Mucosa of descending colon (tissue), 3 donors: ENCODE data around the gene MAST4. TPM values are rescaled to one million over a fixed set of nuclear protein-coding genes. Genes with fewer than 3 reads are reported as not detected.

Source experiments
- ATAC-seq: fragments of 200-7000 bp; cut with Tn5 transposase; one replicate; pipeline ENCODE4 v1.9.1; 2020; ENCODE audit warnings: mild to moderate bottlenecking, moderate library complexity
- DNase-seq, 3 donors: peaks; one replicate each; pipeline ENCODE4 v3.0.0-alpha.2; 2020
- H3K36me3 ChIP-seq: fragments of 200-600 bp; one replicate; pipeline ENCODE4 v1.8.0; 2021; ENCODE audit warnings: low read depth, mild to moderate bottlenecking
- H3K4me1 ChIP-seq: fragments of 200-600 bp; one replicate; pipeline ENCODE4 v1.8.0; 2021; ENCODE audit warnings: low read depth, mild to moderate bottlenecking
- H3K4me3 ChIP-seq: fragments of 200-600 bp; one replicate; pipeline ENCODE4 v1.8.0; 2021; ENCODE audit warnings: mild to moderate bottlenecking
- H3K9me3 ChIP-seq: fragments of 200-600 bp; one replicate; pipeline ENCODE4 v1.8.0; 2021; ENCODE audit warnings: mild to moderate bottlenecking
- CTCF ChIP-seq: fragments of 200-600 bp; IDR thresholded peaks from one replicate; pipeline ENCODE4 v1.8.0; 2022; ENCODE audit warnings: antibody characterized with exemption, mild to moderate bottlenecking
- intact Hi-C, 2 donors: fragments of 100-400 bp; cut with DNase I in 1 of 2; cut with micrococcal nuclease in 1 of 2; formaldehyde crosslinking; loops; one replicate each; pipeline versions ENCODE4 v1.11.0 to v1.11.1; 2022; cut with DNase I, micrococcal nuclease
- total RNA-seq, 3 donors: library from RNA; stranded (reverse); fragmentation: NEBNext Ultra II Directional in 2 of 3; extraction: Animal tissue kit (Norgen Biotek cat#: 25700) in 2 of 3; gene quantifications; one replicate each; pipeline versions ENCODE4 v1.2.1 to v1.2.4, GENCODE V29; 2021 to 2023
- donor health status: DM: no; HTN: no; CAD: no; lungs with moderate emphysema.
- donor health status: DM: no; HTN: no; CAD: no.
- donor health status: DM: no; HTN: yes; CAD: no.

The MAST4 gene
- total RNA-seq, 3 donors from 2014 or later: 16.2 to 34.0 (median 22.5) TPM

GRCh38 chr5:66829826-66830225 lies 233.6 kb downstream of the MAST4 start:
- Histone ChIP-seq H3K9me3 (no peaks in the 10 kb centered on the region), H3K4me3 (no peak overlapping the region), H3K36me3 (no peaks in the 10 kb centered on the region), H3K4me1 (peaks cover 8% of the 10 kb centered on the region)
- intact Hi-C loops: no loop called here
- ATAC-seq (no peak), DNase-seq (no peak)
- no peak for TF ChIP-seq CTCF

DNA sequence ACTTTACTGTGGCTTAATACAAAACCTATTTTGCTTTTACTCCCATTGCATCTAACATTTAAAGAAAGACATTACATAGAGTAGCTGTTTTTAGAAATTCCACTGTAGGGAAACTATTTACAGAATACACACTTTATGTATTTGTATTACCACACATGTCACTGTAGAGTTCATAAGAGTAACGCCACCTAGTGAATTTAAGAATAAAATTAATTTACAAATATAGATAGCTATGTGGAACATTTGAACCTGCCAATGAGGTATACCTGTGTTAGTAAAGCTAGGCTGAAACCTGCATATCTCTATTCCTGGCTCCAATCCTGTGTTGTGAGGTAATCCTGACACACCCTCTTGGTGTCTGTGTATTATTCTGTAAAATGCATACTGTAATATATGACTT lies 234.4 kb downstream of the MAST4 start:
- Histone ChIP-seq H3K36me3 (no peaks in the 10 kb centered on the region), H3K4me1 (peaks cover 8% of the 10 kb centered on the region), H3K4me3 (no peak overlapping the region), H3K9me3 (no peaks in the 10 kb centered on the region)
- no peak for TF ChIP-seq CTCF
- no peak for ATAC-seq
- intact Hi-C loops: no loop called here
- DNase-seq: no peak

- DNase-seq (no peak), ATAC-seq (no peak)
- H3K36me3 ChIP-seq: no peaks in the 10 kb centered on the region
- H3K4me3 ChIP-seq: no peak overlapping the region
- no peaks in the 10 kb centered on the region for H3K4me1 ChIP-seq
- no peak for TF ChIP-seq CTCF
- no peaks in the 10 kb centered on the region for H3K9me3 ChIP-seq
- intact Hi-C loops: no loop called here
Measured at GRCh38 chr5:66839636-66840185, 243.5 kb downstream of the MAST4 start.

- intact Hi-C loops: no loop called here
- ATAC-seq (peak; percentile 47), DNase-seq (no peak)
- Histone ChIP-seq H3K4me1 (no peaks in the 10 kb centered on the region), H3K9me3 (no peaks in the 10 kb centered on the region), H3K4me3 (no peak overlapping the region), H3K36me3 (no peaks in the 10 kb centered on the region)
- no peak for TF ChIP-seq CTCF
Measured at GRCh38 chr5:66840511-66841013, 244.4 kb downstream of the MAST4 start.

DNA sequence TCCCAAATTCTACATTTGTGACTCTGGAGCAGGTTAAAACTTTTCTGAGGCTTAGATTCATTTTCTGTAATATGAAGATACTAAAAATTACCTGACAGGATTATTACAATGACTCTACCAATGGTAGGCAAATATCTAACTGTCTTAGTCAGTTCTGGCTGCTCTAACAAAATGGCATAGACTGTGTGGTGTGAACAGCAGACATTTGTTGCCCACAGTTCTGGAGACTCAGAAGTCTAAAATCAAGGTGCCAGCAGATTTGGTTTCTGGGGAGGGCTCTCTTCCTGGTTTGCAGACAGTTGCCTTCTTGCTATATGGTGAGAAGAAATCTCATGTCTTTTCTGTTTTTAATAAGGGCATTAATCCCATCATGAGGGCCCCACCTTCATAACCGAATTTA lies 245.1 kb downstream of the MAST4 start:
- TF ChIP-seq CTCF: no peak
- no peaks in the 10 kb centered on the region for H3K4me1 ChIP-seq
- no peaks in the 10 kb centered on the region for H3K9me3 ChIP-seq
- intact Hi-C loops: no loop called here
- H3K4me3 ChIP-seq: no peak overlapping the region
- ATAC-seq: no peak
- H3K36me3 ChIP-seq: no peaks in the 10 kb centered on the region
- no peak for DNase-seq

DNA sequence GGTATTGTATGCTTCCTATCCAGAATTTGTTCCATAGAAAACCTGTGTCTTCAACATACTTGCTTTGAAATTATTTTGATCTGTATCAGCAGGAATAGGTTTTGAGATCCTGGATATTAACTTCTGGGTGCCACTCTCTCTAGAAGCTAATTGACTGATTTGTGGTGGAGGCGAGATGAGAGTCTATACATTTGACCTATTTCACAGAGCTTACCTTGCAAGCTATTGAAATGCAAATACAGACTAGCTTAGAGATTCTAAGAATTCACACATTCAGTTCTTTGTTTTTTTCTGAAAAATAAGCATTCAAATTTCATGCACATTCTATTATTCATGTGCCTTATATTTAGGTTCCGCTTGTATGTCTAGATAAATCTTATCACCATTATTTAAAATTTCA lies 246.3 kb downstream of the MAST4 start:
- intact Hi-C loops: no loop called here
- H3K4me3 ChIP-seq: no peak overlapping the region
- no peaks in the 10 kb centered on the region for H3K36me3 ChIP-seq
- no peak for ATAC-seq
- H3K9me3 ChIP-seq: no peaks in the 10 kb centered on the region
- no peaks in the 10 kb centered on the region for H3K4me1 ChIP-seq
- DNase-seq: no peak
- no peak for TF ChIP-seq CTCF
